Activated CD4-positive, alpha-beta memory T cell treated with anti-CD3 and anti-CD28 coated beads for 36 hours (primary cell): Measurements from ENCODE around the gene MTMR10. TPM values are rescaled to one million over a fixed set of nuclear protein-coding genes. Genes with fewer than 3 reads are reported as not detected.

Experiments
- CTCF ChIA-PET: fragments of 350-600 bp; sonication (Branson Sonifier 250); formaldehyde crosslinking; loops from one replicate; lab custom pipeline; 2021; ENCODE audit warnings: antibody characterized with exemption, inconsistent platforms; lab: Charles Lee
- POLR2A ChIA-PET: fragments of 350-600 bp; sonication (Branson Sonifier 250); formaldehyde crosslinking; loops from one replicate; lab custom pipeline; 2021; ENCODE audit warnings: antibody characterized with exemption; lab: Charles Lee
- DNase-seq: peaks from one replicate; pipeline ENCODE4 v3.0.0-alpha.2; 2020
- H3K27ac Mint-ChIP-seq: one replicate; pipeline ENCODE4 v1.8.0; 2021; ENCODE audit warnings: mixed read lengths
- H3K27me3 Mint-ChIP-seq: one replicate; pipeline ENCODE4 v1.8.0; 2021; ENCODE audit warnings: mixed read lengths
- H3K36me3 Mint-ChIP-seq: one replicate; pipeline ENCODE4 v1.8.0; 2021; ENCODE audit warnings: mixed read lengths
- H3K4me1 Mint-ChIP-seq: one replicate; pipeline ENCODE4 v1.8.0; 2021; ENCODE audit warnings: low read depth, mixed read lengths
- H3K4me3 Mint-ChIP-seq: one replicate; pipeline ENCODE4 v1.8.0; 2021; ENCODE audit warnings: mild to moderate bottlenecking, mixed read lengths
- H3K9me3 Mint-ChIP-seq: one replicate; pipeline ENCODE4 v1.8.0; 2021; ENCODE audit warnings: mixed read lengths
- intact Hi-C: fragments of 100-400 bp; cut with micrococcal nuclease; formaldehyde crosslinking; loops from one replicate; pipeline ENCODE4 v1.15.1; 2023
- total RNA-seq, 2 experiments: library from RNA; stranded (reverse); gene quantifications; one replicate each; pipeline ENCODE4 v1.2.3, GENCODE V29; 2021

The MTMR10 gene
- total RNA-seq, 2 experiments from 2014 or later, result 10.8 to 12.5 TPM

DNA sequence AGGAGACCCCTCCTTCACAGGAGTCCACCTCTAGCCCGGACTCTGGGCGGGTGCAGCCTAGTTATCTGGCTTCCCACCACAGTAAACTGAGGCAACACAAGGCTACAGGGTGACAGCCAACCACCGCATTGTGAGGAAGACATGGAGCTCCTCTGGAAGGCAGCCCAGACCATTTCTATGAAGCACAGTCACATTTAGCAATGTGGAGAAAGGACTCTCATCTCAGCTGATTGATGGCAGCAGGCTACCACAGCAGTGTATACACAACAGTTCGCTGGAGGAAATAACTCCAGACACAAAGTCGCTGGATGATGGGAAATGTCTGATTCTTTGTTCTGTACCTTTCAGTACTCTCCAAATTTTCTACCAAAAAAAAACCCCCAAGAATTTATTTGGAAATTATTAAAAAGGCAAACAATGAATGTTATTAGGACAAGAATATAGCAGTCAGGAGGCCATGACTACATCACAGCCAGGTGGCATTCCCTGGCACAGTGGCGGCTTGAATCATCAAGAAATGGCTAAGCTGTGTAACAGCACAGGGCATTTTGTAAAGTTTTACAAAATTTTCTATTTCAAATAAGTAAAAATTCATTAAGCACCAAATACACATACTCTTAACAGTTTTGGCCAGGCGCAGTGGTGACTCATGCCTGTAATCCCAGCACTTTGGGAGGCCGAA lies 47.6 kb downstream of the MTMR10 start:
- Mint-ChIP-seq H3K36me3 (peaks cover 37% of the 10 kb centered on the region), H3K9me3 (no peaks in the 10 kb centered on the region), H3K4me3 (no peak overlapping the region), H3K27me3 (no peaks in the 10 kb centered on the region), H3K4me1 (no peaks in the 10 kb centered on the region), H3K27ac (no peak overlapping the region)
- intact Hi-C loops, result no loop called here
- no peak for DNase-seq
- ChIA-PET CTCF (interaction anchor here (1.0 kb wide), 1 partner anchor 185 kb away, joined by 4 read pairs; no protein-coding TSS in a partner anchor), POLR2A (no interaction called here)

DNA sequence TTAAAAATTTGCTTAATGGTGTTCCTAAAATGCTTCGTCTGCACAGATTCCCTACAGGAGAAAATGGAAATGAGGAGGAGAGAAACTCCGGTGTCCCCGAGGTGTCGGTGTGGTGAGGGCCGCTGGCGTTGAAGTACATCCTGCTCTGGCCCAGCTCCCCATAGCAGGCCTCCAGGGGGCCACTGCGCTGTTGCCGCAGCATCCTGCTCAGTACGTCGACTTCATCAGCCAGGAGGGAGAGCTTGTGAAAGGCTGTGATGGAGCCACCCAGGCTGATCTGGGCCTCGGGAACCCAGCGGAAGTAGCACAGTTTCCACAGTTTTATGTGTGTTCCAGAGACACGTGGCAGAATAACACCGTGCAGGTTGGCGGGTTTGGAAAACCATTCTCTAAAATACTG lies 49.9 kb downstream of the MTMR10 start:
- Mint-ChIP-seq H3K4me3 (no peak overlapping the region), H3K4me1 (no peaks in the 10 kb centered on the region), H3K27ac (no peak overlapping the region), H3K36me3 (peaks cover 33% of the 10 kb centered on the region), H3K27me3 (no peaks in the 10 kb centered on the region), H3K9me3 (no peaks in the 10 kb centered on the region)
- ChIA-PET CTCF (no interaction called here), POLR2A (no interaction called here)
- DNase-seq, result no peak
- intact Hi-C loops, result no loop called here

DNA sequence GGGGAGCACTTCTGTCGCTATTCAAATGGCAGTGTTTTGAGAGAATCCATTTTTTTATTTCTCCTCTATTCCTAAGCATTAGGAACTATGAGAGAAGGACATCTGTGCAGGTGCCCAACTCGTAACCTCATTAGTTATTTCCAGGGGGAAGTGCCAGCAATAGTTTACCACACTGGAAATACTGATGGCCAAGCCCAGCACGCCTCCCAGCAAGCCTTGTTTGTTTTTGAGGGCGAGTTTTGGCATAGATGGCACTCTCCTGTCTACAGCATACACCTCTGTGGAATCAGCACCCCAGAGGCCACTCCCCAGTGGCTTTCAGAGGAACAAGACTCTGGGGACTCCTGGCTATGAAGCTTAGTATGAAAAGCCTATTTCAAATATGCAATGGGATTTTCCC lies 51.1 kb downstream of the MTMR10 start:
- no peaks in the 10 kb centered on the region for H3K4me1 Mint-ChIP-seq
- H3K27ac Mint-ChIP-seq, result no peak overlapping the region
- intact Hi-C loops, result no loop called here
- ChIA-PET POLR2A (no interaction called here), CTCF (interaction anchor here (1.2 kb wide), 1 partner anchor 189 kb away, joined by 4 read pairs; no protein-coding TSS in a partner anchor)
- peaks cover 33% of the 10 kb centered on the region for H3K36me3 Mint-ChIP-seq
- no peaks in the 10 kb centered on the region for H3K9me3 Mint-ChIP-seq
- H3K4me3 Mint-ChIP-seq, result no peak overlapping the region
- no peaks in the 10 kb centered on the region for H3K27me3 Mint-ChIP-seq
- no peak for DNase-seq

GRCh38 chr15:30939161-30939560 lies 52.3 kb downstream of the MTMR10 start:
- no peak overlapping the region for H3K4me3 Mint-ChIP-seq
- H3K4me1 Mint-ChIP-seq, result peaks cover under 1% of the 10 kb centered on the region
- no peak for DNase-seq
- H3K27me3 Mint-ChIP-seq, result no peaks in the 10 kb centered on the region
- CTCF ChIA-PET, result no interaction called here
- POLR2A ChIA-PET, result no interaction called here
- H3K36me3 Mint-ChIP-seq, result peaks cover 31% of the 10 kb centered on the region
- no peaks in the 10 kb centered on the region for H3K9me3 Mint-ChIP-seq
- no peak overlapping the region for H3K27ac Mint-ChIP-seq
- intact Hi-C loops, result no loop called here

GRCh38 chr15:30933293-30933692 lies 58.1 kb downstream of the MTMR10 start:
- no peaks in the 10 kb centered on the region for H3K27me3 Mint-ChIP-seq
- ChIA-PET CTCF (no interaction called here), POLR2A (no interaction called here)
- no peak overlapping the region for H3K4me3 Mint-ChIP-seq
- no peak overlapping the region for H3K27ac Mint-ChIP-seq
- peaks cover 40% of the 10 kb centered on the region for H3K36me3 Mint-ChIP-seq
- H3K9me3 Mint-ChIP-seq, result no peaks in the 10 kb centered on the region
- intact Hi-C loops, result no loop called here
- no peak for DNase-seq
- H3K4me1 Mint-ChIP-seq, result peaks cover 12% of the 10 kb centered on the region

- H3K9me3 Mint-ChIP-seq, result no peaks in the 10 kb centered on the region
- no peaks in the 10 kb centered on the region for H3K27me3 Mint-ChIP-seq
- no peak for DNase-seq
- no peak overlapping the region for H3K4me3 Mint-ChIP-seq
- peaks cover 12% of the 10 kb centered on the region for H3K4me1 Mint-ChIP-seq
- H3K36me3 Mint-ChIP-seq, result peaks cover 43% of the 10 kb centered on the region
- CTCF ChIA-PET, result interaction anchor here (0.6 kb wide), 1 partner anchor 71 kb away, joined by 3 read pairs; no protein-coding TSS in a partner anchor
- no peak overlapping the region for H3K27ac Mint-ChIP-seq
- intact Hi-C loops, result no loop called here
- POLR2A ChIA-PET, result no interaction called here
Measured at GRCh38 chr15:30930422-30930821, 61.0 kb downstream of the MTMR10 start.

GRCh38 chr15:30929982-30930381 lies 61.4 kb downstream of the MTMR10 start:
- H3K27ac Mint-ChIP-seq, result no peak overlapping the region
- no peaks in the 10 kb centered on the region for H3K27me3 Mint-ChIP-seq
- ChIA-PET POLR2A (no interaction called here), CTCF (no interaction called here)
- H3K4me3 Mint-ChIP-seq, result no peak overlapping the region
- intact Hi-C loops, result no loop called here
- H3K36me3 Mint-ChIP-seq, result peaks cover 43% of the 10 kb centered on the region
- DNase-seq, result no peak
- H3K9me3 Mint-ChIP-seq, result no peaks in the 10 kb centered on the region
- peaks cover 12% of the 10 kb centered on the region for H3K4me1 Mint-ChIP-seq

DNA sequence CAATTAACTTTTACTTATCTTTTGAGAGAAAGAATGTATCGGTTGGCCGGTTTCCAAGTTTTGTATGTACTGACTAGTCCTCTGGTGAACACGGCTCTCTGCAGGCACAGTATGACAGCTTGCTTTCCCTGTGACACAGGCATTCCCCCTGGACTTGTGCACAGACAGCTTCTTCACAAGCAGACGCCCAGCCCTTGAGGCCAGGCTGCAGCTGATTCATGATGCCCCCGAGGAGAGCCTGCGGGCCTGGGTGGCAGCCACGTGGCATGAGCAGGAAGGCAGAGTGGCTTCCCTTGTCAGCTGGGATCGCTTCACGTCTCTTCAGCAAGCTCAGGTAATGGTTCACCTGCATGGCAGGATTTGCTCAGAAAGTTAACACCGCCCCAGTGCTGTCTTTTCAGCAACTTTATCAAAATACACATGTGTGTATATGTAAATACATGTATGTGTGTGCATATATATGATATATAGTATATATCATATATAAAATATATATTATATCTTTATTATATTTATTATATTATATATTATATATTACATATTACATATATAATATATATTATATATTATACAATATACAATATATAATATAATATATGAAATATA lies 62.3 kb downstream of the MTMR10 start:
- intact Hi-C loops, result no loop called here
- H3K27ac Mint-ChIP-seq, result no peak overlapping the region
- no peaks in the 10 kb centered on the region for H3K9me3 Mint-ChIP-seq
- peaks cover 12% of the 10 kb centered on the region for H3K4me1 Mint-ChIP-seq
- DNase-seq, result no peak
- H3K4me3 Mint-ChIP-seq, result no peak overlapping the region
- ChIA-PET POLR2A (no interaction called here), CTCF (no interaction called here)
- no peaks in the 10 kb centered on the region for H3K27me3 Mint-ChIP-seq
- peaks cover 40% of the 10 kb centered on the region for H3K36me3 Mint-ChIP-seq

DNA sequence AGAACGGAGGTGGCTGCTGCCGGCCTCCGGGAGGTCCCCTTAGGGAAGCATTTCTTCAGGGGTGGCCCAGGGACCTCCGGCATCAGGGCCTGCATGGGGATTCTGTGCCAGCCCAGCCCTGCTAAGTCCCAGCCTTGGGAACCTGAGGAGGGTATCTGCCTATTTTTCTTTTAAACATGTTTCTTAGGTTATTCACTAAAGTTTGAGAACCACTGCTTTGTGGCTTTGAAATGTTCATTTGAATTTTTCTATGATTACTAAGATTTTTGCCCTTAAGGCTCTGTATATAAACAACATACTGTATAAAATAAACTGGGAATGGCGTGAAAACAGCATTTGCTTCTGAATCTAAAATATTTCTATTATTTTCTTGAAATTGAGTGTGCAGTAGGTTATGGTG lies 63.4 kb downstream of the MTMR10 start:
- POLR2A ChIA-PET, result no interaction called here
- CTCF ChIA-PET, result no interaction called here
- no peaks in the 10 kb centered on the region for H3K27me3 Mint-ChIP-seq
- H3K4me3 Mint-ChIP-seq, result no peak overlapping the region
- H3K27ac Mint-ChIP-seq, result no peak overlapping the region
- peaks cover 39% of the 10 kb centered on the region for H3K36me3 Mint-ChIP-seq
- intact Hi-C loops, result no loop called here
- no peak for DNase-seq
- no peaks in the 10 kb centered on the region for H3K9me3 Mint-ChIP-seq
- H3K4me1 Mint-ChIP-seq, result peaks cover 5% of the 10 kb centered on the region

DNA sequence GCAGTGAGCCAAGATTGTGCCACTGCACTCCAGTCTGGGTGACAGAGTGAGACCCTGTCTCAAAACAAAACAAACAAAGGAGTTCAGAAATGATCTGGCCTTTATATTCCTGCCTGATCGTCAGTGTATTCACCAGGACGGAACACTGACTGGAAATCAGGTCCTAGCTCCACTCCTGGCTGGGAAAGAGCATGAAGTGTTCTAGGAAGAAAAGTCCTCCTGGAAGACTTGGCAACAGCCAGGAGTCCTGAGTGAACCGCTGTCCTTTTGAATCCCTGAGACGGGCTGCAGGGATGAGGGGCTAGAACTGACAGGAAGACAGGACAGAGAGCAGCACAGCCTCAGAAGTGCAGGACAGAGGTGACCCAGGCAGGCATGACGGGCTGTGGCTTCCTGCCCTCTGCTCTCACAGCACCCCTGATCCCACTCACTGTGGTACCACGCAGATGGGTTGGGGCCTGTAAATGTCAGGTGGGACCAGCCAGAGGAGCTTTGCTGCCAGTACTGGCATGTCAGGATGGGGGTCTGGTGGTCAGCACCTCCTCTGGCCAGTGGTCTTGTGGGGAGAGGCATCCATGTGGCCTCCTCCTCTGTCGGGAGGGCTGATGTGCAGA lies 64.2 kb downstream of the MTMR10 start:
- intact Hi-C loops, result no loop called here
- DNase-seq, result no peak
- Mint-ChIP-seq H3K36me3 (peaks cover 35% of the 10 kb centered on the region), H3K4me3 (no peak overlapping the region), H3K4me1 (peaks cover under 1% of the 10 kb centered on the region), H3K27me3 (no peaks in the 10 kb centered on the region), H3K27ac (no peak overlapping the region), H3K9me3 (no peaks in the 10 kb centered on the region)
- CTCF ChIA-PET, result no interaction called here
- POLR2A ChIA-PET, result no interaction called here

- no peak for DNase-seq
- Mint-ChIP-seq H3K27me3 (no peaks in the 10 kb centered on the region), H3K4me1 (no peaks in the 10 kb centered on the region), H3K4me3 (no peak overlapping the region), H3K36me3 (peaks cover 33% of the 10 kb centered on the region), H3K9me3 (no peaks in the 10 kb centered on the region), H3K27ac (no peak overlapping the region)
- intact Hi-C loops, result no loop called here
- ChIA-PET CTCF (no interaction called here), POLR2A (no interaction called here)
Measured at GRCh38 chr15:30926161-30926560, 65.3 kb downstream of the MTMR10 start.

- H3K27ac Mint-ChIP-seq, result no peak overlapping the region
- CTCF ChIA-PET, result no interaction called here
- no peak overlapping the region for H3K4me3 Mint-ChIP-seq
- no peaks in the 10 kb centered on the region for H3K9me3 Mint-ChIP-seq
- H3K36me3 Mint-ChIP-seq, result peaks cover 30% of the 10 kb centered on the region
- H3K27me3 Mint-ChIP-seq, result no peaks in the 10 kb centered on the region
- intact Hi-C loops, result no loop called here
- no peaks in the 10 kb centered on the region for H3K4me1 Mint-ChIP-seq
- no peak for DNase-seq
- POLR2A ChIA-PET, result no interaction called here
Measured at GRCh38 chr15:30925686-30926085, 65.7 kb downstream of the MTMR10 start.
